ENCODE data around the gene SPRN.

SPRN gene

GRCh38 chr10:133373174-133374090 is 51.0 kb downstream of the SPRN start, which contains the start of gene ECHS1:
ECHS1 (minus strand) TSS chr10:133373354; CDS start chr10:133373333, 21 bp downstream.
- DNase-seq (ENCODE audit: low read depth, low spot score) = no peak
- POLR2A ChIA-PET = interaction anchor here (0.5 to 1.0 kb wide), 3 partner anchors 9 to 17 kb away, joined by 3 read pairs; no protein-coding TSS in a partner anchor
- CTCF ChIA-PET = interaction anchor here (1.8 kb wide), 1 partner anchor 44 kb away, joined by 4 read pairs; no protein-coding TSS in a partner anchor
- peak within 1 kb of the TSS; percentile 91 for H3K4me3 ChIP-seq (ENCODE audit: low read depth, low read length)
- no peak for TF ChIP-seq CTCF (IDR thresholded peaks at IDR 0.05; ENCODE audit: insufficient read depth, low read length, missing control alignments)

GRCh38 chr10:133372507-133372906 is 51.9 kb downstream of the SPRN start:
- ChIA-PET POLR2A (no interaction called here), CTCF (interaction anchor here (1.8 kb wide), 1 partner anchor 43 kb away, joined by 4 read pairs; no protein-coding TSS in a partner anchor)
- peak overlapping the region; percentile 91 for H3K4me3 ChIP-seq (ENCODE audit: low read depth, low read length)
- TF ChIP-seq CTCF (IDR thresholded peaks at IDR 0.05; ENCODE audit: insufficient read depth, low read length, missing control alignments) = no peak
- DNase-seq (ENCODE audit: low read depth, low spot score) = no peak

Data from AG04449 (cell line).